Lower lobe of right lung (tissue), 2 donors: Measurements from ENCODE around the gene HSPA12A. TPM values are rescaled to one million over a fixed set of nuclear protein-coding genes. Genes with fewer than 3 reads are reported as not detected.

ENCODE experiments used
- ATAC-seq, 2 donors: fragments of 200-7000 bp; cut with Tn5 transposase; one replicate each; pipeline ENCODE4 v1.9.1; 2020 to 2022; ENCODE audit warnings: mild to moderate bottlenecking in 2 of 2, moderate library complexity in 2 of 2
- DNase-seq: peaks from one replicate; pipeline ENCODE4 v3.0.0-alpha.2; 2020
- H3K27ac ChIP-seq: fragments of 200-600 bp; one replicate; pipeline ENCODE4 v1.8.0; 2022
- H3K27me3 ChIP-seq: fragments of 200-600 bp; one replicate; pipeline ENCODE4 v1.8.0; 2022; ENCODE audit warnings: low read depth
- H3K36me3 ChIP-seq: fragments of 200-600 bp; one replicate; pipeline ENCODE4 v1.8.0; 2022; ENCODE audit warnings: mild to moderate bottlenecking
- H3K4me1 ChIP-seq: fragments of 200-600 bp; one replicate; pipeline ENCODE4 v1.8.0; 2022
- H3K4me3 ChIP-seq: fragments of 200-600 bp; one replicate; pipeline ENCODE4 v1.8.0; 2022; ENCODE audit warnings: mild to moderate bottlenecking
- H3K9me3 ChIP-seq: fragments of 200-600 bp; one replicate; pipeline ENCODE4 v1.8.0; 2022
- intact Hi-C: fragments of 100-400 bp; cut with DNase I; formaldehyde crosslinking; loops from one replicate; pipeline ENCODE4 v1.11.0; 2022
- total RNA-seq: library from RNA; stranded (reverse); fragmentation: NEBNext Ultra II Directional; extraction: Animal tissue kit (Norgen Biotek cat#: 25700); gene quantifications from one replicate; pipeline ENCODE4 v1.2.1, GENCODE V29; 2021
- TF ChIP-seq, protein P1 (sequence below): fragments of 200-600 bp; IDR thresholded peaks from one replicate; pipeline ENCODE4 v1.8.0; 2022; ENCODE audit warnings: antibody characterized with exemption, mild to moderate bottlenecking
- donor health status: DM: no; HTN: yes; CAD: no; lungs with severe emphysema.

Gene HSPA12A
- total RNA-seq, 1 donor from 2014 or later, result 8.8 TPM

DNA sequence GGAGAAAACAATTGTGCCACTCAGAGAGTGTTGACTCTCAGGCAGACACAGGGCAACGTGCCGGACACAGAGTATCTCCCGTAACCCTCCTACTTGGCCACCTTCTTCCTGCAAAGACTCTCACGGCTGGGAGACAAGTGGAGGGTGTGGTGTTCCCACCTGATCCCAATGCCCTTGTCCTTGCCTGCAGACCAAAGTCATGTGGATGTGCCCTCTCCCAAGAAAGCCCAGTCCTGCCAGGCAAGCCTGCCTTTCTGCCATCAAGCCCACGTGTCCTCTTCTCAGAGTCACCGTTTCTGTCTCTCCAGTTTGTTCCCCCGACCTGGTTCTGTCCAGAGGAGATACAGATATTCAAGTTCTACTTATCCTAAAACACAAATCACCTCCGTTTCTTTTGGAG is 120.9 kb downstream of the HSPA12A start:
- DNase-seq (no peak), ATAC-seq (peak in 1 of 2 donors; percentile 12)

More for the DNA sequence above, 120.9 kb downstream of the HSPA12A start:
- Histone ChIP-seq H3K4me3 (no peak overlapping the region), H3K27me3 (peaks cover 6% of the 10 kb centered on the region), H3K27ac (no peak overlapping the region), H3K4me1 (no peaks in the 10 kb centered on the region), H3K9me3 (no peaks in the 10 kb centered on the region), H3K36me3 (no peaks in the 10 kb centered on the region)
- intact Hi-C loops, result no loop called here
- TF ChIP-seq, protein P1, sequence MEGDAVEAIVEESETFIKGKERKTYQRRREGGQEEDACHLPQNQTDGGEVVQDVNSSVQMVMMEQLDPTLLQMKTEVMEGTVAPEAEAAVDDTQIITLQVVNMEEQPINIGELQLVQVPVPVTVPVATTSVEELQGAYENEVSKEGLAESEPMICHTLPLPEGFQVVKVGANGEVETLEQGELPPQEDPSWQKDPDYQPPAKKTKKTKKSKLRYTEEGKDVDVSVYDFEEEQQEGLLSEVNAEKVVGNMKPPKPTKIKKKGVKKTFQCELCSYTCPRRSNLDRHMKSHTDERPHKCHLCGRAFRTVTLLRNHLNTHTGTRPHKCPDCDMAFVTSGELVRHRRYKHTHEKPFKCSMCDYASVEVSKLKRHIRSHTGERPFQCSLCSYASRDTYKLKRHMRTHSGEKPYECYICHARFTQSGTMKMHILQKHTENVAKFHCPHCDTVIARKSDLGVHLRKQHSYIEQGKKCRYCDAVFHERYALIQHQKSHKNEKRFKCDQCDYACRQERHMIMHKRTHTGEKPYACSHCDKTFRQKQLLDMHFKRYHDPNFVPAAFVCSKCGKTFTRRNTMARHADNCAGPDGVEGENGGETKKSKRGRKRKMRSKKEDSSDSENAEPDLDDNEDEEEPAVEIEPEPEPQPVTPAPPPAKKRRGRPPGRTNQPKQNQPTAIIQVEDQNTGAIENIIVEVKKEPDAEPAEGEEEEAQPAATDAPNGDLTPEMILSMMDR, result no peak

Other genes with a start within 250 kb of the HSPA12A start
- not detected for gene PNLIP, start 196.6 kb downstream of the HSPA12A start, total RNA-seq
- gene PNLIPRP1, start 151.6 kb downstream of the HSPA12A start, total RNA-seq, result not detected
- gene PNLIPRP2, start 121.6 kb downstream of the HSPA12A start, total RNA-seq, result not detected
- 1.9 TPM for gene ENO4, start 106.9 kb upstream of the HSPA12A start, total RNA-seq